GM23338 (cell line): Measurements from ENCODE around the gene TIMM22. TPM values are rescaled to one million over a fixed set of nuclear protein-coding genes. Genes with fewer than 3 reads are reported as not detected.

ENCODE experiments used
- ATAC-seq: fragments of 200-7000 bp; cut with Tn5 transposase; 3 replicates; pipeline ENCODE4 v1.9.1; 2020
- DNase-seq: peaks from one replicate; pipeline ENCODE4 v3.0.0-alpha.2; 2015; ENCODE audit warnings: low spot score
- H2AFZ ChIP-seq: fragments of 200-600 bp; sonication (generic); 2 replicates; pipeline ENCODE4 v1.8.0; 2016; ENCODE audit warnings: antibody characterized with exemption, mild to moderate bottlenecking, moderate library complexity
- H3F3A ChIP-seq: fragments of 200-600 bp; sonication (generic); replicated peaks from 2 replicates; pipeline ENCODE4 v1.8.0; 2017; ENCODE audit warnings: antibody characterized with exemption, mixed run types, low read depth
- H3K27ac ChIP-seq: fragments of 200-600 bp; sonication (generic); 2 replicates; pipeline ENCODE4 v1.6.1; 2016; ENCODE audit warnings: low read depth
- H3K27me3 ChIP-seq: fragments of 200-600 bp; sonication (generic); 2 replicates; pipeline ENCODE4 v1.8.0; 2016; ENCODE audit warnings: mild to moderate bottlenecking, mixed run types, moderate library complexity; ENCODE audit not compliant: insufficient read depth
- H3K36me3 ChIP-seq: fragments of 200-600 bp; sonication (generic); 2 replicates; pipeline ENCODE4 v1.8.0; 2016; ENCODE audit warnings: mild to moderate bottlenecking; ENCODE audit not compliant: insufficient read depth
- H3K4me1 ChIP-seq: fragments of 200-600 bp; sonication (generic); 2 replicates; pipeline ENCODE4 v1.8.0; 2016; ENCODE audit warnings: mild to moderate bottlenecking, moderate library complexity; ENCODE audit not compliant: insufficient read depth
- H3K4me2 ChIP-seq: fragments of 200-600 bp; sonication (generic); 2 replicates; pipeline ENCODE4 v1.7.1; 2017; ENCODE audit warnings: mixed run types
- H3K4me3 ChIP-seq: fragments of 200-600 bp; sonication (generic); 2 replicates; pipeline ENCODE4 v1.6.1; 2016; ENCODE audit warnings: mixed run types
- H3K79me2 ChIP-seq: fragments of 200-600 bp; sonication (generic); replicated peaks from 2 replicates; pipeline ENCODE4 v1.8.0; 2017; ENCODE audit warnings: mild to moderate bottlenecking; ENCODE audit not compliant: insufficient read depth
- H3K9me2 ChIP-seq: fragments of 200-600 bp; sonication (generic); 2 replicates; pipeline ENCODE4 v1.8.0; 2017; ENCODE audit not compliant: insufficient read depth
- H4K20me1 ChIP-seq: fragments of 200-600 bp; sonication (generic); replicated peaks from 2 replicates; pipeline ENCODE4 v1.8.0; 2017; ENCODE audit warnings: mild to moderate bottlenecking; ENCODE audit not compliant: insufficient read depth
- H3K27ac Mint-ChIP-seq: 2 replicates; pipeline ENCODE4 v1.8.0; 2020; ENCODE audit warnings: inconsistent platforms, mild to moderate bottlenecking, moderate library complexity, mixed read lengths
- H3K27me3 Mint-ChIP-seq: 3 replicates; pipeline ENCODE4 v1.8.0; 2022; ENCODE audit warnings: low read depth, mild to moderate bottlenecking, moderate library complexity, mixed read lengths, inconsistent platforms; ENCODE audit not compliant: insufficient read depth, poor library complexity
- H3K36me3 Mint-ChIP-seq: 3 replicates; pipeline ENCODE4 v1.8.0; 2021; ENCODE audit warnings: low read depth, mild to moderate bottlenecking, inconsistent platforms, moderate library complexity, mixed read lengths
- H3K4me1 Mint-ChIP-seq: 3 replicates; pipeline ENCODE4 v1.8.0; 2020; ENCODE audit warnings: mild to moderate bottlenecking, inconsistent platforms, mixed read lengths
- H3K4me3 Mint-ChIP-seq: 3 replicates; pipeline ENCODE4 v1.8.0; 2021; ENCODE audit warnings: moderate library complexity, mild to moderate bottlenecking, inconsistent platforms, mixed read lengths
- H3K9me3 Mint-ChIP-seq: 3 replicates; pipeline ENCODE4 v1.8.0; 2020; ENCODE audit warnings: moderate library complexity, mild to moderate bottlenecking, inconsistent platforms, mixed read lengths
- CREB1 ChIP-seq: fragments of 250-450 bp; sonication (Bioruptor Pico); IDR thresholded peaks from 2 replicates; pipeline ENCODE4 v1.5.0; 2020; ENCODE audit warnings: low read depth, mild to moderate bottlenecking, moderate library complexity
- CTCF ChIP-seq, 2 experiments: fragments of 200-600 bp in 1 of 2; sonication (generic) in 1 of 2; conservative IDR thresholded peaks; 2 replicates each; pipeline versions ENCODE4 v1.5.1 to v1.6.1; 2016 to 2017; ENCODE audit warnings: antibody characterized with exemption in 2 of 2, low read depth in 2 of 2, mild to moderate bottlenecking in 2 of 2, moderate library complexity in 1 of 2
- EZH2 ChIP-seq: fragments of 200-600 bp; sonication (generic); IDR thresholded peaks from one replicate; pipeline ENCODE4 v1.8.0; 2017; ENCODE audit warnings: antibody characterized with exemption, mild to moderate bottlenecking, low read depth; ENCODE audit not compliant: unreplicated experiment
- JUNB ChIP-seq: IDR thresholded peaks from one replicate; pipeline ENCODE4 v1.6.1; 2016; ENCODE audit warnings: antibody characterized with exemption; ENCODE audit not compliant: unreplicated experiment
- NANOG ChIP-seq: IDR thresholded peaks from 2 replicates; pipeline ENCODE4 v1.6.1; 2016; ENCODE audit warnings: antibody characterized with exemption, borderline replicate concordance
- POLR2AphosphoS5 ChIP-seq: IDR thresholded peaks from 2 replicates; pipeline ENCODE4 v1.6.1; 2016; ENCODE audit warnings: antibody characterized with exemption, low read depth
- REST ChIP-seq: IDR thresholded peaks from one replicate; pipeline ENCODE4 v1.6.1; 2018; ENCODE audit warnings: antibody characterized with exemption; ENCODE audit not compliant: unreplicated experiment
- STAT1 ChIP-seq: IDR thresholded peaks from one replicate; pipeline ENCODE4 v1.6.1; 2016; ENCODE audit warnings: antibody characterized with exemption; ENCODE audit not compliant: unreplicated experiment
- ZNF331 ChIP-seq: fragments of 250-450 bp; sonication (Bioruptor Pico); IDR thresholded peaks from 2 replicates; pipeline ENCODE4 v1.5.0; 2020; ENCODE audit warnings: low read depth, mild to moderate bottlenecking, moderate library complexity
- polyA plus RNA-seq: library from polyadenylated mRNA; unstranded; fragments of >200 nt; fragmentation: Nextera tagmentation; extraction: Ambion mirVana; gene quantifications from 2 replicates; pipeline ENCODE4 v1.2.1, GENCODE V29; 2016
- total RNA-seq: library from RNA; depleted of rRNA; stranded (reverse); fragments of >200 nt; shearing (Covaris generic); gene quantifications from 2 replicates; pipeline ENCODE4 v1.2.3, GENCODE V29; 2014

Gene TIMM22
- total and polyA plus RNA-seq, 2 experiments from 2014 or later: 21.9 to 24.4 TPM

- TF ChIP-seq STAT1: no peak
- no peak overlapping the region for H3K27ac Mint-ChIP-seq
- H3K27me3 Mint-ChIP-seq: peaks cover 4% of the 10 kb centered on the region
- Histone ChIP-seq H3K27me3 (no peaks in the 10 kb centered on the region), H3K36me3 (no peaks in the 10 kb centered on the region), H3K9me2 (no peaks in the 10 kb centered on the region), H3K79me2 (no peaks in the 10 kb centered on the region), H3K27ac (no peak overlapping the region), H3K4me3 (no peak overlapping the region), H3K4me1 (no peaks in the 10 kb centered on the region), H2AFZ (no peak overlapping the region), H4K20me1 (peaks cover 3% of the 10 kb centered on the region; the same call in 1 of the 2 replicates), H3F3A (no peaks in the 10 kb centered on the region), H3K4me2 (no peak overlapping the region)
- ATAC-seq (no peak), DNase-seq (no peak)
- H3K4me1 Mint-ChIP-seq: peaks cover 14% of the 10 kb centered on the region
- peaks cover 7% of the 10 kb centered on the region; the same call in 1 of the 3 replicates for H3K36me3 Mint-ChIP-seq
- no peaks in the 10 kb centered on the region; the same call in 2 of the 3 replicates for H3K9me3 Mint-ChIP-seq
- H3K4me3 Mint-ChIP-seq: no peak overlapping the region
These were observed 12.5 kb downstream of the TIMM22 start for GRCh38 chr17:1009229-1010085.

GRCh38 chr17:1010086-1010450 is 13.1 kb downstream of the TIMM22 start:
- no peaks in the 10 kb centered on the region for H3F3A ChIP-seq
- Mint-ChIP-seq H3K36me3 (peaks cover 7% of the 10 kb centered on the region; the same call in 1 of the 3 replicates), H3K27me3 (peaks cover 5% of the 10 kb centered on the region), H3K4me3 (no peak overlapping the region), H3K9me3 (no peaks in the 10 kb centered on the region; the same call in 2 of the 3 replicates), H3K4me1 (peaks cover 9% of the 10 kb centered on the region), H3K27ac (no peak overlapping the region)
- no peaks in the 10 kb centered on the region for H3K79me2 ChIP-seq
- H2AFZ ChIP-seq: no peak overlapping the region
- no peaks in the 10 kb centered on the region for H3K9me2 ChIP-seq
- DNase-seq (no peak), ATAC-seq (no peak)
- H3K27me3 ChIP-seq: no peaks in the 10 kb centered on the region
- no peaks in the 10 kb centered on the region for H3K4me1 ChIP-seq
- H3K36me3 ChIP-seq: no peaks in the 10 kb centered on the region
- no peak overlapping the region for H3K27ac ChIP-seq
- H3K4me2 ChIP-seq: no peak overlapping the region
- H3K4me3 ChIP-seq: no peak overlapping the region
- peaks cover 3% of the 10 kb centered on the region; the same call in 1 of the 2 replicates for H4K20me1 ChIP-seq
- no peak for TF ChIP-seq ZNF331 (CRISPR knock-in tag)
- no peak for TF ChIP-seq JUNB
- TF ChIP-seq EZH2: no peak
- TF ChIP-seq NANOG: no peak
- no peak for TF ChIP-seq CREB1
- TF ChIP-seq CTCF (conservative IDR thresholded peaks at IDR 0.05; ENCODE audit: low read depth in 2 of 2): no peak
- TF ChIP-seq REST: no peak
- no peak for TF ChIP-seq POLR2AphosphoS5
